CD4-positive, alpha-beta T cell treated with Interleukin-2 at 100 ng/mL for 4 hours (primary cell): ENCODE measurements around the gene CDK18.

ENCODE experiments used
- DNase-seq: peaks from one replicate; pipeline ENCODE4 v3.0.0-alpha.2; 2020; ENCODE audit warnings: low spot score

The CDK18 gene

GRCh38 chr1:205570173-205570501 is 65.7 kb downstream of the CDK18 start:
- DNase-seq, result no peak

GRCh38 chr1:205570796-205571537 is 66.5 kb downstream of the CDK18 start:
- no peak for DNase-seq

GRCh38 chr1:205571747-205572146 is 67.3 kb downstream of the CDK18 start:
- DNase-seq, result no peak

DNA sequence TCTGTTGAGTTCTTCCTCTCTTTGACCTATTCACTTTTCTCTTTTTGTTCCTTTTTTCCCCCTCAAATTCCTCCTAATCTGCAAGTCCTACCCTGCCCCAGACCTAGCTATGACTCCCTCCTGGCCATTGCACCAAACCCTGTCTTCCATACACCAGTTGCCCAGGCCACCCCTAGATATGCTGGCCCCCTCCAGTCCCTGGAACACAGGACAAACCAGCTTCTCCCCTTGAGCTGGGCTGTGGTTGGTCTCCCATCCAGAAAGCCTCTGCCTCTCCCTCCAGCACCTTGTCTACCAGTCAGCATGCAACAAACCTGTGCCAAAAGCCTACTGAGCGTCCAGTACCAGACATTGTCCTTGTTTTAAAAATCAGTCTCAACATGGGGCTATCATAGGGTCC is 68.0 kb downstream of the CDK18 start:
- no peak for DNase-seq

GRCh38 chr1:205575294-205575885 is 70.9 kb downstream of the CDK18 start:
- DNase-seq, result no peak

- no peak for DNase-seq
These were observed 71.5 kb downstream of the CDK18 start for GRCh38 chr1:205576011-205576410.

DNA sequence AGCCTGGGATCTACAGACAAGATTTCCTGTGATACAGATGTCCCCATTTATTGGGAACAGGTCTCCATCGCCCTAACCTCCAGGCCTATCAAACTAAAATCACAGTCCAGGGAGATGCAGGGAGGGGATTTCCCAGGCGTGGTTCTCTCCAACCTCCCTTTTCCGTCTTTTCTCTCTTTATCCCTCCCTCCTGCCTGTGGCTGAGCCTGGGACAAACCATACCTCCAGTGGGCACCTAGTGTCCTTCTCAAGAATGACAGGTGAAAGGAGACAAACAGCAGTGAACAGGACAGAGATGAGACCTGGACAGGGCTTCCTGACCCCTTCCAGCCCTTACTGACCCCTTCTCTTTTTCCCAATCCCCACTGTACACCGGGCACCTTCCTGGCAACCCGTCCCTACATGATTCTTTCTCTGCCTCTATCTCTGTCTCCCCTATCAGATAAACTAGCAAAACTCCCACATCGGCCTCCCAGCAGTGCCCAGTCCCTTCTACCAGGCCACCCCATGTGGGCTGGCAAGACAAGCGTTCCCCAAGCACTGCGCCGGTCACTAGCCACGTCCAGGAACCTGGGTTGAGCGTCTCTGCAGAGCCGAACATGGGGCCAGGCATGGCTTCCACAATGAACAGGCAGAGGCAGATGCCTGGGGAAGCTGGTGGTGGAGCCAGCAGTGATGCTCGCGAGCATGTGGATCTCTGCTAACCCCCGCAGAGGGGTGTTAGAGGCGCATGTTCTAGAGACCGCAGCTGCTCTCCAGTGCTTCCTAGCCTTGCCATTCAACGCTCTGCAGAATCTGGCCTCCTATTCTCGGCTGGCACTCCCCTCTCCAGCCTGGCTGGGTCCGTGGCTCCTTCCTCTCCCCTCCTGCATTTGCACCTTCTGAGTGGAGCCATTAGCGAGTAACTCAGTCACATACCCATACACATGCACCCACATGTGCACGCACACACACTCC is 72.6 kb downstream of the CDK18 start:
- no peak for DNase-seq

DNA sequence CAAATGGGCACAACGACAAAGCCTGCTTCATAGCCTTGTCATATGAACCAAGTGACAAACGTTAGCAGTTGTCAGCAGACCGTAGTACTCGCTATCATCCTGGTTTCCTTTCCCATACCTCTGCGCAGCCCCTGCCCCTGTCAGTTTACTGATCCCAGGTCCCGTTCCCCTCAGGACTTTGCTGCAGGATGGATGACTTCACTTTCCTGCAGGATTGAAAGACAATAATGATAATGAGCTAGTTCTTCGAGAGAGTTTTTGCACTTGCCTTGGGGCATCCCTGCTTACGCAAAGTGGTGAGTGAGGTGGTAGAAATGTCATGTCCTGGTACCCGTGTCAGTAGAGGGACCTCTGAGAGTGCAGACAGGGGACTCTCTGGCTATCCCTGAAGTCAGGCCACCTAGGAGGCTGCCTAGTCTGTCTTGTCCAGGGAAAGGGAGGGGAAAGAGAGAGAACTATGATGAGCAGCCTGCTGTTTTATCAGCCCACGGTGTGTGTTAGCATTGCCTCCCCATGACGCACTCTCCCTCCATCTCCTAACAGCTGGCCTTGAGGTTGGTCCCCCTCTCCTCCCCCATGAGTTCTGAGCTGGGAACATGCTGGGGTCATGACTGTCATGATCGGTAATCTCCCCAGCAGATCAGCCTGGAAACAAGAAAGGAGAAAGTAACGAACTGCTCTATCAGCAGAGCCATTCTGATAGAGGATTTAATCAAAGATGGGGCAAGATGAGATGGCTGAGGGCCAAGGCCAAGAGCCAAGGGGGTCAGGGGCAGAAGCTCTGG is 73.6 kb downstream of the CDK18 start:
- no peak for DNase-seq

DNA sequence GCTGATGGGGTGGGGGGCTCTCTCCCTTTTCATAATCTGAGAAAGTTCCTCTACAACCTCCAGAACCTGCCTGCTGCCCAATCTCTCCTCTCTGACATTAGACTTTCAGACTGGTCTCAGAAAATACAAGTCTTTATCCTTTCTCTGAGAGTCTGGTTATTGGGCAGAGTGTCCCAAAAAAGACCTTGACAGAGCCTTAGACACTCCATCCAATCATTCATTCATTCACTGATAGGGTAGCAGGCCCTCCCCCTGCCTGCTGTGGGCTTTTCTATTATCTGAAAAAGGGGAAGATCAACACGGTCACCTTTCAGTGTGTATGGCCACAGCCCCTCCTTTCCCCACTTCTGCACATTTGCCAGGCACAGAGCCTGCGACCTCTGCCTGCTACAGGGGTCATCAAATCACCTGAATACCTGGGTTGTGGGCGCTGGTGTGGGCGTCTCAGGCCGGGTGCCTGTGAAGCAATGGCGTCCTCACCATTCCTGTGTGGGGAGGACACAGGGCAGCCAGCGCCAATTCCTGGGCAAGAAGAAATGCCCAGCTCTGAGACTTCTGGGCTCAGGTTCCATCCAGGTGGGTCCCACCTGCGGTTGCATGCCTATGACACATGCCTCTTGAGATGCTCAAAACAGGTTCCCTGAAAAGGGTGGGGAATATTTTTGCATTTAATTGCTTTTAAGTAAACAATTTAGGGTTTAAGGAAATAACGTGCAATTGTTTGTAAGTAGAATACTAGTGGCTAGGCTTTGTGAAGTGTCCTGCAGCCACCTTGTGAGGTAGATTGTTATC is 74.5 kb downstream of the CDK18 start:
- DNase-seq, result no peak

DNA sequence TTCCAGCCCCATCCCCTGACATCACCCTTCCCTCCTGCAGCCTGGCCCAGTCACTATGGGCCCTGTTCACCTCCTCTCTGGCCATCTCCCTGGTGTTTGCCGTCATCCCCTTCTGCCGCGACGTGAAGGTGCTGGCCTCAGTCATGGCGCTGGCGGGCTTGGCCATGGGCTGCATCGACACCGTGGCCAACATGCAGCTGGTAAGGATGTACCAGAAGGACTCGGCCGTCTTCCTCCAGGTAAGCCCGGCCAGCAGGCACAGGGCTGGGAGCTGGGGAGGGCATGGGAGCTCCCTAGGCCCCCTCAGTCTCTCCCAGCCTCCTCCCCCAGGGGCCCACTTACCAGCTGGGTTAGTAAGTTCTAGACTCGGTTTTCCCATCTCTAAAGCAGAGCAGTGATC is 75.2 kb downstream of the CDK18 start:
- no peak for DNase-seq

DNA sequence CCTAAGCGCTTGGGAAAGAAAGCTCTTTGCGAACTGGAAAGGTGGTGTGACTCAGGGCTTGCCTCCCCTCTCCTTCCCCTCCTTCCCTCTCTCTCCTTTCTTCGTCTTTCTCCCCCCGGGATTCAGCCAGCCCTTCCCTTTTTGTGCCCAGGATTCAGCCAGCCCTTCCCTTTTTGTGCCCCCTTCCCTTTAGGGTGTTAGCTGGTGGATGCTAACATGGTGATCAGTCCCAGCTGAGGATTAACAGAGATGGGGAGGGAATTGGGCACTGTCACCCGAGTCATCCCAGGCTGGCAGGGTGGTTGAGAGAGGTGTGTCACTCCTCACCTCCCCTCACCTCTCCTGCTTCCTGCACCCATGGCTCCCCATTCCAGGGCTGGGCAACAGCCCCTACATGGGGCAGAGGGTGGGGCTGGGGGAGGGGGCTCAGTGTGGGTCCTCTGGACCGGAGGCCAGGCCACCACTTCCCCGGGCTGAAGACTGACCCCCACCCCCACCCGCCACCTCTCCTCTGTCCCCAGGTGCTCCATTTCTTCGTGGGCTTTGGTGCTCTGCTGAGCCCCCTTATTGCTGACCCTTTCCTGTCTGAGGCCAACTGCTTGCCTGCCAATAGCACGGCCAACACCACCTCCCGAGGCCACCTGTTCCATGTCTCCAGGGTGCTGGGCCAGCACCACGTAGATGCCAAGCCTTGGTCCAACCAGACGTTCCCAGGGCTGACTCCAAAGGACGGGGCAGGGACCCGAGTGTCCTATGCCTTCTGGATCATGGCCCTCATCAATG is 75.9 kb downstream of the CDK18 start:
- no peak for DNase-seq

DNA sequence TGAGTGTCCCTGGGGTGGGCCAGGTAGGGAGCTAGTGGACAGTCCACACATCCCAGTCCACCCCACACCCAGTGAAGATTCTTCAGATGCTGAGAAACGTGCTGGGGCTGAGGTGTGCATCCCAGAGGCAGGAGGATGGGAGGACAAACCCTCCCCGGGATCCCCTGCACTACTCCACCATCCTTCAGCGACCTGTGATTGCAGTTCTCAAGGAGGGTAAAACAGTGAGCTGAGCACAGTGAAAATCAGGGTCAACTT is 76.4 kb downstream of the CDK18 start:
- no peak for DNase-seq

- DNase-seq, result no peak
These were observed 77.0 kb downstream of the CDK18 start for GRCh38 chr1:205581321-205581980.

- DNase-seq, result no peak
These were observed 77.6 kb downstream of the CDK18 start for GRCh38 chr1:205582046-205582445.
